NCI-H82 (cell line): Measurements from ENCODE around the gene DGCR8.

Source experiments
- DNase-seq: peaks from one replicate; lab custom pipeline; 2025; lab: John Stamatoyannopoulos, UW

DGCR8 gene

GRCh38 chr22:20079745-20080444 is at the start of gene DGCR8:
TSS of gene DGCR8 (plus strand) at chr22:20080241. CDS start at chr22:20085964, 5,723 bp downstream.
- DNase-seq, result peak; percentile 94

GRCh38 chr22:20031732-20032406 is 48.2 kb upstream of the DGCR8 start:
- DNase-seq, result no peak

GRCh38 chr22:20032407-20032991 is 47.5 kb upstream of the DGCR8 start:
- DNase-seq, result no peak

GRCh38 chr22:20033045-20033706 is 46.9 kb upstream of the DGCR8 start:
- DNase-seq, result no peak

- DNase-seq, result no peak
Observed at GRCh38 chr22:20034143-20034542, 45.9 kb upstream of the DGCR8 start.

GRCh38 chr22:20035375-20036083 is 44.5 kb upstream of the DGCR8 start:
- DNase-seq, result no peak

DNA sequence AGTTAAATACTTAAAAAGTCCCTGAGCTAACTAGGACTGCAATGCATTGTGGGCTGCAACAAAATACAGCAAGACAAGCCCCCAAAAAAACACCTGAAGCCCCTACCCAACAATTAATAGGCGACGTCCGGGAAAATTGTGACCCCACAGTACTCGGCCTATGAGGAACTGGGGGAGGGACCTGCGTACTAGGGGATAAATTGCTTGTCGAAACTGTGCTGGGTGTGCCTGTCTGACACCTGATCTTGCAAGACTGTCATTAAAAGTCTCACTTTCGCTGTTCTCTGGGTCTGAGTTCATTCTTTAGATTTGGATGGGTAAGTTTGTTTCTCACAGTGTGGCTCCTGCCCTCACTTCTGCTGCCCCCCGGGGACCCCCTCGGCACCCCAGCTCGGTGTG is 44.0 kb upstream of the DGCR8 start:
- no peak for DNase-seq

DNA sequence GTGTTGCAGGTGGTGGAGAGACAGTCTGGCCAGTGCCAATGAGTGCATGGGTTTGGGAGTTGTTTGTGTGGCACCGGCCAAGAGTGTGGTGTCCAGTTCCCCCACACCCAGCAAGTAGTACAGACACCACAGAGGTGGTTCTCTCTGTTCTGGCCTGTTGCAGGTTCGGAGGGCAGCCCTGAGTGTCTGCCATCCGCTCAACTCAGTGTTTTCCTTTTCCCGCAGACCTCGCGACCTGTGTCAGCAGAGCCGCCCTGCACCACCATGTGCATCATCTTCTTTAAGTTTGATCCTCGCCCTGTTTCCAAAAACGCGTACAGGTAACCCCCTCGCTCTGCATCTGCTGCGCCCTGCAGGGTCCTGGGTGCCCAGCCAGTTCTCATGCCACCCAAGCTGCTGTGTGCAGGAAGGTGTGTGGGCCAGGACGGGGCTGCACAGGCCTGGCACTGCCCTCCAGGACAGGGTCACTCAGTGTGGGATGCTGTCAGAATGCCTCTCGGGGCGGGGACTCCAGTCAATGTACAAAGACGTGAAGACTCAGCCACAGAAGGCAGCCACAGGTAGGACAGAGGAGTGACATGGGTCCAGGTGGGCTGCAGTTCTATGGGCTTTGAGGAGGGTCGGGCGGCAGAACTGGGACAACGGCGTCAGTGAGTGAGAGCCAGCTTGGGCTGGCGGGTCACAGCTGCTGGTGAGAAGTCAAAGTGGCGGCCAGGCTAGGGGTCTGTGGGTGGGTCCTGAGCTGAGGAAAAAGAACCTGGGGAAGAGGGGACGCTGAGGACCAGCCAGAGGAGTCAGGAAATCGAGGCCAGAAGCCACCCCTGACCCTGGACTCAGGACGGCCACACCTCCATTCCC is 43.3 kb upstream of the DGCR8 start:
- no peak for DNase-seq

GRCh38 chr22:20037419-20037818 is 42.6 kb upstream of the DGCR8 start:
- DNase-seq, result no peak

GRCh38 chr22:20038574-20038973 is 41.5 kb upstream of the DGCR8 start:
- DNase-seq, result no peak

- no peak for DNase-seq
Observed at GRCh38 chr22:20039683-20040325, 40.2 kb upstream of the DGCR8 start.

- DNase-seq, result no peak
Observed at GRCh38 chr22:20040327-20041200, 39.5 kb upstream of the DGCR8 start.

- no peak for DNase-seq
Observed at GRCh38 chr22:20043057-20043996, 36.7 kb upstream of the DGCR8 start.

DNA sequence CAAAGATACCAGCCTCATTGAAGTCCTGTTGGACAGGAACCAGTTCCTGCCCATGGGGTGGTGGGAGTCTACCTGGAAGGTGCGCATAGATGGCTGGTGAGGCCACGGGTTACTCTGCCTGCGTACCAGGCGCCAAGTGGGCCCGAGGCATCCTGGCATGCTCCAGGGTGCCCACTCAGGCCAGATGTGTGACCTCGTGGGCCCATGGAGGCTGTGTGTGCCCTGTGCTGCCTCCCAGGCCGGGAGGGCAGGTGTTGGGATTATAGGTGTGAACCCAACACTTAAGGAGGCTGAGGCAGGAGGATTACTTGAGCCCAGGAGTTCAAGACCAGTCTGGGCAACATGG is 36.1 kb upstream of the DGCR8 start:
- DNase-seq, result no peak

GRCh38 chr22:20044495-20045151 is 35.4 kb upstream of the DGCR8 start:
- peak; percentile 19 for DNase-seq

DNA sequence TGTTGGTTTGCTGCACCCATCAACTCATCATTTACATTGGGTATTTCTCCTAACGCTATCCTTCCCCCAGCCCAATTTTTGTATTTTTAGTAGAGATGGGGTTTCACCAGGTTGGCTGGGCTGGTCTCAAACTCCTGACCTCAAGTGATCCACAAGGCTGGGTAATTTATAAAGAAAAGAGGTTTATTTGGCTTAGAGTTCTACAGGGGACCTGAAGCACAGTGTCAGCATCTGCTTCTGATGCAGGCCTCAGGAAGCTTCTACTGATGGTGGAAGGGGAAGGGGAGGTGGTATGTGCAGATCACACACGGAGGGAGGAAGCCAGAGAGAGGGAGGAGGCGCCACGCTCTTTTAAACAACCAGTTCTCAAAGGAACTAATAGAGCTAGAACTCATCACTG is 33.3 kb upstream of the DGCR8 start:
- DNase-seq, result no peak

- no peak for DNase-seq
Observed at GRCh38 chr22:20051927-20052308, 28.1 kb upstream of the DGCR8 start.
